Measurements from ENCODE around the gene LIX1L.

DNA sequence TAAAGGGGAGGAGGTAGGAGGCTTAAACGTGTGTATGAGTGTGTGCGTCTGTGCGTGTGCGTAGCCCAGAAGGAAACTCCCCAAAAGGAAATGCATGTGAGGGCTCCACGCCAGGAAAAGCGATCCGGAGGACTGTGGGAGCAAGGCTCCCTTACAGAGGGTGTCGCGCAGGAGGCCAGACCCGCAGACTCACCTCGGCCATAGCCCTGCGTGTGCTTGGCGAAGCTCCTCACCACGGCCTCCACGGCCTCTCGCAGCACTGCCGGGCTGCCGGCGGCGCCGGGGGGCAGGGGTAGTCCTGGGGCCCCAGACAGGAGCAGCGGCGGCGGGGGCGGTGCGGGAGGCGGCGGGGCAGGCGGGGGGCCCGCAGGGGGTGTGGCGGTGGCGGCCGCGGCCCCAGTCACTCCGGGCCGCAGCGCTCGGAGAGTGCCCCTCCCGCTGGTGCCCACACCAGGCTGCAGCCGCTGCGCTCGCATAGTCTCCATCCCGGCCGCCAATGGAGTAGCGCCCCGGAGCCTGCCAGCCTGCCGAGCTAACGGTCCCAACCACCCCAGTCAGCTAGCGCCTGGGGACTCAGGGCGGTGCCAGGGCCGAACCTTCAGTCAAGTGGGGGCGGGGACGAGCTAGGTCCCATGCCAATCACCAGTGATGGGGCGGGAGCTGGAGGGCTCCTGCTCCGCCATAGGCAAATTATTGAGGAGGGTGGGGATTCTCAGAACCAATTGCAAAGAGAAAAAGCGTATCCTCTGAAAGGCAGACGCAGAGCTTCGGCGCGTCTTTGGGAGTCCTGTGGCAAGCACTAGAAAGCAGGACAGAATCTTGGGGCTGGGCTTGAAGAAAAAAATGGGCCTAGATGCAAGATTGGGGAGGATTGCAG, at the start of gene LIX1L:
- no peak for TF ChIP-seq EZH2 (IDR thresholded peaks at IDR 0.05; ENCODE audit: borderline replicate concordance)
- TF ChIP-seq CTCF (IDR thresholded peaks at IDR 0.05; ENCODE audit: poor library complexity), result no peak
